Measurements from ENCODE around the gene EIF4E3. TPM values are rescaled to one million over a fixed set of nuclear protein-coding genes. Genes with fewer than 3 reads are reported as not detected.

Gene EIF4E3
- polyA plus RNA-seq, 1 of the 3 experiments (the other 2 are of a cell fraction), result 0.67 TPM

GRCh38 chr3:71671216-71671845 is 53.9 kb downstream of the EIF4E3 start:
- Histone ChIP-seq H3K27me3 (ENCODE audit: insufficient read depth) (no peaks in the 10 kb centered on the region), H3K9ac (no peak overlapping the region), H3K4me2 (no peak overlapping the region), H3F3A (replicated peaks; ENCODE audit: insufficient read depth) (no peaks in the 10 kb centered on the region), H3K79me2 (ENCODE audit: insufficient read depth) (no peaks in the 10 kb centered on the region), H3K9me2 (no peaks in the 10 kb centered on the region), H3K9me3 (no peaks in the 10 kb centered on the region), H3K4me1 (ENCODE audit: control insufficient read depth in 1 of 2, insufficient read depth in 2 of 2, low read depth in 1 of 2, low read length in 1 of 2) (no peaks in the 10 kb centered on the region), H3K36me3 (replicated peaks in 1 of 2; ENCODE audit: control insufficient read depth in 1 of 2, insufficient read depth in 2 of 2, low read length in 1 of 2) (no peaks in the 10 kb centered on the region), H3K4me3 (ENCODE audit: low read depth in 2 of 2, low read length in 1 of 2) (no peak overlapping the region), H2AFZ (ENCODE audit: low read depth) (no peak overlapping the region), H4K20me1 (ENCODE audit: insufficient read depth) (no peaks in the 10 kb centered on the region), H3K27ac (ENCODE audit: low read depth in 2 of 2, low read length in 1 of 2) (no peak overlapping the region)
- POLR2A ChIA-PET, result interaction anchor here (0.6 kb wide), 1 partner anchor 1552 kb away, joined by 3 read pairs; no protein-coding TSS in a partner anchor
- CTCF ChIA-PET, result no interaction called here
- DNase-seq, result no peak
- WGBS (ENCODE audit: low lambda C conversion rate), result 89% methylated on average over 19 of the region's 19 CpGs
- TF ChIP-seq SIN3A (IDR thresholded peaks at IDR 0.05; ENCODE audit: borderline replicate concordance, low read depth, low read length) (no peak), NRF1 (IDR thresholded peaks at IDR 0.05; ENCODE audit: low read depth, low read length) (no peak), EZH2phosphoT487 (IDR thresholded peaks at IDR 0.05; ENCODE audit: borderline replicate concordance, low read depth) (no peak), IRF3 (IDR thresholded peaks at IDR 0.05; ENCODE audit: low read depth, low read length) (no peak), MXI1 (IDR thresholded peaks at IDR 0.05; ENCODE audit: low read depth, low read length) (no peak), CHD2 (IDR thresholded peaks at IDR 0.05; ENCODE audit: low read length, partially characterized antibody) (no peak), GABPA (IDR thresholded peaks at IDR 0.05; ENCODE audit: low read depth) (no peak), JUND (IDR thresholded peaks at IDR 0.05) (no peak), ZBTB33 (IDR thresholded peaks at IDR 0.05; ENCODE audit: borderline replicate concordance, low read depth) (no peak), TCF12 (IDR thresholded peaks at IDR 0.05) (no peak), FOSL2 (IDR thresholded peaks at IDR 0.05; ENCODE audit: borderline replicate concordance, low read depth) (no peak), MAX (IDR thresholded peaks at IDR 0.05; ENCODE audit: low read depth) (no peak), REST (IDR thresholded peaks at IDR 0.05; ENCODE audit: low read depth, low read length) (no peak), TEAD4 (IDR thresholded peaks at IDR 0.05; ENCODE audit: borderline replicate concordance, insufficient read depth) (no peak), FOXJ3 (CRISPR knock-in tag; IDR thresholded peaks at IDR 0.05) (no peak), CTCF (IDR thresholded peaks at IDR 0.05) (no peak), TAF1 (IDR thresholded peaks at IDR 0.05; ENCODE audit: borderline replicate concordance, low read depth, low read length) (no peak)

Measured in SK-N-SH (cell line).